NCI-H2227 treated with DMSO at 0.1 percent for 48 hours (cell line): ENCODE results near the gene KIZ.

Experiments used
- DNase-seq: peaks from one replicate; lab custom pipeline; 2025; lab: John Stamatoyannopoulos, UW

The KIZ gene

DNA sequence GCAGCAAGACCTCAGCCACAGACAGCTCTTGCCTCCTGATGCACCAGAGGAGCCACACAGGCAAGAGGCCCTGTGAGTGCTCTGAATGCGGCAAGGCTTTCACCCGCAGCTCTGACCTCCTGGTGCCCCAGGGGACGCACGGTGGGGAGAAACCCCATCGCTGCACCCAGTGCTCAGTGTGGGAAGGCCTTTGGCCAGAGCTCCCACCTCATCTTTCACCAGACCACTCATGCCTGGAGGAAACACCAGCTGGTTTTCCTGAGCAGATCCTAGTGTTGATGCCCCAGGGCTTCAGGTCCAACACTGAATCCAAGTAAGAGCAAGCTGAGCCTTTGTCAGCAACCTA is 140.3 kb downstream of the KIZ start:
- no peak for DNase-seq

DNA sequence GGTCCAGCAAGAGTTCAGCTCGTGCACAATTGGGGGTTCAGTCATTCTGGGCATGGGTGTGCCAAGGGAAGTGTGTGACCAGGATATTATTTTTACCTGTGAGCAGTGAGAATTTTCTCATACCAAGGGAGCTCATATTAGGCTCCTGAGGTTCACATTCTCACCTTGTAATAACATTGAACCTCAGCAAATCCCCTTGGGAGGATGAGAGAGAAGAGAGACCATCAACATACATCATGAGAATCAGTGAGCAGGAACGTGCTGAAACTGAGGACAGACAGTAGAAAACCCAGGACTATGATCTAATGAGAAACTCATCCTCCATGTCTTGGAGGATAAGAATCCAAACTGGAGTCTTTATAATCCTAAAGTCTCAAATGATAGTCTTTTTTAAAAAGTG is 143.9 kb downstream of the KIZ start:
- DNase-seq, result no peak

DNA sequence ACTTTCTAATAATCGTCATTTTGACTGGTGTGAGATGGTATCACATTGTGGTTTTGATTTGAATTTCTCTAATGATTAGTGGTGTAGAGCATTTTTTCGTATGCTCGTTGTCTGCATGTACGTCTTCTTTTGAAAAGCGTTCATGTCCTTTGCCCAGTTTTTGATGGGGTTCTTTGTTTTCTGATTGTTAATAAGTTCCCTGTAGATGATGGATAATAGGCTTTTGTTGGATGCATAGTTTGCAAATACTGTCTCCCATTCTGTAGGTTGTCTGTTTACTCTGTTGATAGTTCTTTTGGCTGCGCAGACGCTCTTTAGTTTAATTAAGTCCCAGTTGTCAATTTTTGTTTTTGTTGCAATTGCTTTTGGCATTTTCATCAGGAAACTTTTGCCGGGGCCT is 144.9 kb downstream of the KIZ start:
- DNase-seq, result no peak

DNA sequence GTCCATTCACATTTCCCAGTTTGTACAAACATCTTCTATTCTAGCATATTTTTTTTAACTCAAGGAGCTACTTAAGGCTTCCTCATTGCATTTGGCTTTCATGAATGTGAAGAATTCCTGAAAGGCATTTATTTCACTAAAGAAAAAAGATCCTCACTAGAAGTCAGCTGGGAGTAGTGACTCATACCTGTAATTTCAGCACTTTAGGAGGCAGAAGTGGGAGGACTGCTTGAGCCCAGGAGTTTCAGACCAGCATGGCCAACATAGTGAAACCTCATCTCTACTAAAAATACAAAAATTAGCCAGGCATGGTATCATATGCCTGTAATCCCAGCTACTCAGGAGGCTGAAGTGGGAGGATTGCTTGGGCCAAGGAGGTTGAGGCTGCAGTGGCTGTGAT is 146.4 kb downstream of the KIZ start:
- no peak for DNase-seq

DNA sequence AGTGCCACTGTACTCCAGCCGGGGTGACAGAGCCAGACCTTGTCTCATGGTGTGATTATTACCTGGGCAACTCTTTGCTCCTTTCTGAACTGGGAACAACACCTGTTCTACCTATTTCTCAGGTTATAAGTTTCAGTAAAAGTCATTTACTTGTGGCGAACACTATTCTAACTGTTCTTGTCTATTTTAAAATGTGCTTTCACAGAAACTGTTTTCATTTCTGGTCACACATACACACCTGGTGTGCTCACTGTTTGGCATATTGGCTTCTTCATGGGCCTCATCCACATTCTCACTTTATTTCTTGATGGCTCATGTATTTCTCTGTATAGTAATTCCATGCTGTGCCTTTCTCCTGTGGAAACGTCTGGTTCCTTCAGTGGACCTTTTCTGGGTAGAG is 146.8 kb downstream of the KIZ start:
- DNase-seq, result no peak

DNA sequence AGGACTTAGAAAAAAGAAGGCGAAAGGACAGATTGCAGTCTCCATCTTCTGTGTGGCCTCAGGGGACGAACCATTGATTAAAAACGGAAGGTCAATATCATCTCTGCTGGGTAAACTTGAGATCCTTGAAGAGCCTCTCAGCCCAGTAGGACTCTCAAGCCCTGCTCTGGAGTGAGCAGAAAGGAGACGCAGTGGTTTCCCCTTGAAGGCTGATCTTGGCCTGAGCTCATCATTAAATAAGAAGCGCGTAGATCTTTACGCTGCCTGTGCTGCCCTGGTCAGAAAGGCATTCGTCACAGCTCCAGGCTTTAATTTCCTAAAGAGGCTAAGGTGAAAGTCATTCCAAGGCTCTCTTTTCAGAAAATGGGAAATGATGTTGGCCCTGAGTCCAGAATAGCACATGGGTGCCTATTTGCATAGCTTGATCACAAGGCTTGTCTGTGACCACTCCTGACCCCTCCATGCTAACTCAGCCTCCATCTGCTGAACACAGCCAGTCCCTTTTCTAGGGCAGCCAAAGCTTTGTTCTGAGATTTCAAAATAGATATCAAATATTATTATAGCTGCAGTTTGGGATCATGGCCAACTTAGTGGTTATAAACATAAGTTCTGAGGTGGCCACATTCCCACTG is 148.0 kb downstream of the KIZ start:
- DNase-seq, result no peak

DNA sequence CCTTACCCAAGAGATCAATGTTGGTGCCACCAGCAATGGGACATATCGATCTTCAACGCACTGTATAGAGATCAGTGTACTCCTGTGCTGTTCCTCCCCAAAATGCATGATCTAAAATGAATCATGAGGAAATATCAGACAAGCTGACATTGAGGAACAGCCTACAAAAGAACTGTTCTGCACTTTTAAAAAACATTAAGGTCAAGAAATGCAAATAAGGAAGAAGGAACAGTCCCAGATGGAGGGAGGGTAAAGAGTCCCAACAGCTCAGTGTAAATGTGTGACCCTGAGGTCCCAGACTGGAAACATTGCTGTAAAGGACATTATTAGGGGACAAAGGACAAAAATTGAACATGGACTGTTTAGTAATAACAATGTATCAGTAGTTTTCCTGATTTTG is 152.9 kb downstream of the KIZ start:
- no peak for DNase-seq

DNA sequence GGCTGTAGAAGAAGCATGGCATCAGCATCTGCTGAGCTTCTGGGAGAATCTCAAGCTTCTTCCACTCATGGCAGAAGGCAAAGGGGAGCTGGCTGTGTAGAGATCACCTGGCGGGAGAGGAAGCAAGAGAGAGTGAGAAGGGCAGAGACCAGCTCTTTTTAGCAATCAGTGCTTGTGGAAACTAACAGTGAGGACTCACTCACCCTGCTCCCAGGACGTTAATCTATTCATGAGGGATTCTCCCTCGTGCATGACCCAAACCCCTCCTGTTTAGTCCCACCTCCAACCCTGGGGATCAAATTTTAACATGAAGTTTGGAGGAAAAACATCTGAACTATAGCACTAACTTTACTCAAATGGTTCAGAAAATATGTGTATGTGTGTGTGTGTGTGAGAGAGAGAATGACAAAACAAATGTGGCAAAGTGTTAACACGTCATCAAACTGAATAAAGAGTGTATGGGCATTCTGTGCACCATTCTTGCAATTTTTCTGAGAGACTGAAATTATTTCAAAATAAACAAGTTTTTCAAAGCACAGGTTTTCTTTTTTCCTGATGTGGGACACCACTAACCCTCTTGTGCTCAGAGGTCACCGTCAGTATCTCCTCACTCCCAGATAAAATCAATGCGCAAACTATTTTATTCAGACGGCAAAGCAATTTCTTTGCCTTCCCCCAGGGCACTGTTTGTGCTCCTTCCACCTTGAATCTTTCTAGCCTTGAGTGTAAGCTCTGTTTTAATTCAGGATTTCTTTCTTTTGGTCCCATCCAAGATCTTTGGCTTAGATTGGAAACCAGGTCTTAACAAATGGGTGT is 154.0 kb downstream of the KIZ start:
- no peak for DNase-seq

DNA sequence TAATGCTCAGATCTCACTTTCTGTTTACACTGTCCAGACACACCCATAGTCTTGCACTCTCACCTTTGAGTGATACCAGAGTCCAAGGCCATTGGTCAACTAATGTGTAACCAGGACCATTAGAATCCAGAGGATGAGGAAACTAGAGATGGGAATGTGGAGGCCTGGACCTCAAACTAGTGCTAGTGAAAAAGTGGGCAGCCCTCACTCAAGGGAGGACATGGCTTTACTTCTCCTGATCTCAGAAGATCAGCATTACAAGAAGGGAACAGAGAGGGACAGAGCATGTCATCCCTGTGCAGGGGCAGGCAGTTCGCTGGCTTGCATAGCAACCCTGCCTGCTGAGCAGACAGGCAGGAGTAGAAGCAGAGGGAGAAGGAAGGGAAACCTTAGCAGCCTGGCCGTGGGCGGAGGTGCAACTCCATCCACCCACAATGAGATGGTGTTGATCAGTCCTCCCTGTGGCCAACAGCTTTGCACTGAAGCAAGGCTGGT is 154.7 kb downstream of the KIZ start:
- DNase-seq, result no peak

DNA sequence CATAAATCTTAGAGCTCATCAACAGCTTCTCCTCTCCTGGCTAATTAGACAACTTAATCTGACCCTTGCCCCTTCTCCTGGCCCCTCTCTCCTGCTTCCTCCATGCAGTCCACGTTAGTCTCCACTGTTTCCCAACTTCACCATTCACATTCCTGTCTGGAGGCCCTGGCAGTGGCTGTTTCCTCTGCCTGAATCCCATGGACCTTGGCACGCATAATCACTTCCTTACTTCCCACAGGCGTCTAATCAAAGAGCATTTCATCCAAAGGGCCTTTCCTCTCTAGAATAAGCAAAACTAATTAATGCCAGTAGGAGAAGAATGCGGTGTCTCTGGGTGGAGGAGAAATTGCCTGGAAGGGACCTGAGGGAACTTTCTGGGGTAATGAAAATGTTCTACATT is 160.9 kb downstream of the KIZ start:
- DNase-seq, result no peak

DNA sequence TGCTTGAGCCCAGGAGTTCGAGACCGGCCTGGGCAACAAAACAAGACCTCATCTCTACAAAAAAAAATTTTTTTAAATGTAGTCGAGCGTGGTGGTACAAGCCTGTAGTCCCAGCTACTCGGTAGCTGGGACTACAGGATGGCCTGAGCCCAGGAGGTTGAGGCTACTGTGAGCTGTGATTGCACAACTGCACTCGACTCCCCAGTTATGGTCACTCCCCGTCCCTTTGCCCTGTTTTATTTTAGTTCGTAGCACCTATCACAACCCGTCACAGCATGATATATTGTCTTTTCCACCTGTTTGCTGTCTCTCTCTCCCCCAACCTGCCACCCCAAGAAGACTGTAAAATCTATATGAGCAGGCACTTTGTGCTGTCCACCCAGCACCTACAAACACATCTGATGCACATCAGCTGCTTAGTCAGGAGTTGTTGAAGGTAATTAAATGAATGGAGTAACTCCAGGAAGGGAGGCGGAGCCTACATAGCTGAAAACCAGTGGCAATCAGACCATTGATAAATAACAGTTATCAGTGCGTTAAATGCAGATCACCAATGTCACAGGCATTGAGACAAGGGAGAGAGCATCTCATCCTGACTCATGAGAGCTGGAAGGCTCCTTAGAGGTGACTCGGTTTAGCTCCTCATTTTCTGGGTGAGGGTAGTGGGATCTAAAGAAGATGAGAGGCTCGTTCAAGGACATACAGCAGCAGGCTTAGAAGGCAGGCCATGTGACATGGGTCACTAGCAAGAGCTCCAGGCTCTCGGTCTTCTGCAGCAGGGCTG is 162.9 kb downstream of the KIZ start:
- DNase-seq, result no peak

DNA sequence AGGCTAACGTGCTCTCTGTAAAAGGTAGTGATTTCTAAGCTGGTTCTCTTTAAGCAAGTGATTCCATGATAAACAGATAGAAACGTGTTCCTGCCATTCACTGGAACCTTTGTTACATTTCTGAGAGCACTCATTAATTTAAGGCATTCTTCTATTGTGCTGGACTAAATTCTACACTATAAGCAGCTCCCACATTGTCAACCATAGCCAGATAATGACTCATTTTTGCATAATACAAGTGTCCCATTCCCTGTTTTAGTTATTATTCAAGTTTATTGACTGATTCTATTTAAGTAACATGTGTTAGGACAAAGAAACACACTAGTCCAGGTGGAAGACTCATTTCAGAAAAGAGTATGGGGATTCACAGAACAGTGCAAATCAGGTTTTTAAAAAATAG is 163.8 kb downstream of the KIZ start:
- DNase-seq, result no peak

DNA sequence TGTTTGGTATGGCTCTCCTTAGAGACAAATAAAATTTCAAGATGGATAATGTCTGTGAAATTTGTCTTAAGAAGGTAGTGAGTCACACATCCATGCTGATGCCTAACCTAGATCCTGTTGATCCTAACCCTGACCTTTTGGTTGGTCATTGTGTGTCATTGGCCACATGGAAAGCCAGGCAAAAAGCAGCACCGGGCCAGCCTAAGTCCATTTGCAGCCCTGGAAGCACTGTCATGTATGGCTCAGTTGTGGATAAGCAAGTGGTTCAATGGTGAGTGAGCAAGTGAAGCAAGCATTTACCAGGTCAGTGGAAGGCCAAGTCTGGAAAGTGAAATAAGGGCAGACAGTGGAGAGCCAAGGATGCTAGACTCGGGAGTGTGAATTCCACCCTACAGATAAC is 165.1 kb downstream of the KIZ start:
- no peak for DNase-seq

DNA sequence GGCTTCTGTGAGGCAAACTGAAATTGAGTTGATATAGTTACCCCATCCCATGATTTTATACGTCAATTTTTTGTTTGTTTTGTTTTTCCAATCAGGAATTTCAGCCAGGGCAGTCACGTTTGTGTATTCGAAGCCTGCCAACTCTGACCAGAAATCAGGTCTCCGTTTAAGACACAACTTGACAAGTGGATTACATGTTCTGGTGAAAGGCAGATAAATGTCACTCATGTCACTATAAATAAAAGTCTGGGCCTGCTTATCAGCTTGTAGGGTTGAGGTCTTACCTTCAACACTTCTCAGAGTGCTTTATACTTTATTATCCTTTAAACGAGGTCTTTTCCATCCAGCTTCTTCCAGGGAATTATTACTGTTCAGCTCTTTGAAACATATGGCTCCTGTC is 168.9 kb downstream of the KIZ start:
- DNase-seq, result no peak
